ENCODE data around the gene TNS3.

Gene TNS3

DNA sequence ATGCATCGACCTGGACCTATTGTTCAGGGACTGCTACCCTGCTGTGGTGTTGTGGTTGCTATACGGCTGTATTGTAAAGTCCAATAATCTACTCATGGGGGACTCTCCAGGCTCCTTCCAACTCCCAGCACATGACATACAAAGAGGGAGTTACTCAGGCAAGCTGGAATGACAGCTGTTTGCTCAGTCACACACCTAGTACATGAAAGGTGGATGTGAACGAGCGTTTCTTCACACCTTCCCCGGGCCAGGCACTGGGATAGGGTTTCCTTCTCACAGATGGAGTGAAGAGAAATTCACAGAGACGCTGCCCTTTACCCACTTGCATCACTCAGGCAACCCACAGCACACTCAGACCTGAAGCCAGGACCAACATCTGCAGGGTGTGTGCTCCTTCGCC, 215.7 kb downstream of the TNS3 start:
- Histone ChIP-seq H3K4me3 (ENCODE audit: low read length in 2 of 2) (no peak overlapping the region), H3K4me1 (ENCODE audit: control insufficient read depth, insufficient read depth, low read length) (no peaks in the 10 kb centered on the region), H3K9me3 (ENCODE audit: control insufficient read depth in 2 of 2, low read length in 2 of 2) (no peaks in the 10 kb centered on the region), H3K27me3 (ENCODE audit: control insufficient read depth in 1 of 2, insufficient read depth in 2 of 2, low read length in 2 of 2) (no peaks in the 10 kb centered on the region), H3K9ac (ENCODE audit: low read length in 2 of 2) (no peak overlapping the region), H3K27ac (ENCODE audit: low read length) (no peak overlapping the region), H3K36me3 (ENCODE audit: control insufficient read depth in 2 of 2, insufficient read depth in 2 of 2, low read length in 2 of 2) (peaks cover 5 to 14% of the 10 kb centered on the region in 2 donors)

DNA sequence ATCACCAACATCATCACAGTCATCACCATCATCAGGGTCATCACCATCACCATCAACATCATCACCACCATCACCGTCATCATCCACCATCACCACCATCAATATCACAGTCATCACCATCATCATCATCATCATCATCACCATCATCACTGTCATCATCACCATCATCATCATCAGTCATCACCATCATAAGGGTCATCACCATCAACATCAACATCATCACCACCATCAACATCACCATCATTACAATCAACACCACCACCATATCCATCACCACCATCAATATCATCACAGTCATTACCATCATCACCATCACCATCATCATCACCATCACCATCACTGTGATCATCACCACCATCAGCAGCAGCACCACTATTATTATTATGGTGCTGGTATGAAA, 218.9 kb downstream of the TNS3 start:
- Histone ChIP-seq H3K9ac (ENCODE audit: low read length in 2 of 2) (no peak overlapping the region), H3K27me3 (ENCODE audit: control insufficient read depth in 1 of 2, insufficient read depth in 2 of 2, low read length in 2 of 2) (no peaks in the 10 kb centered on the region), H3K9me3 (ENCODE audit: control insufficient read depth in 2 of 2, low read length in 2 of 2) (no peaks in the 10 kb centered on the region), H3K27ac (ENCODE audit: low read length) (no peak overlapping the region), H3K36me3 (ENCODE audit: control insufficient read depth in 2 of 2, insufficient read depth in 2 of 2, low read length in 2 of 2) (peaks cover under 1 to 5% of the 10 kb centered on the region in 2 donors), H3K4me3 (ENCODE audit: low read length in 2 of 2) (no peak overlapping the region), H3K4me1 (ENCODE audit: control insufficient read depth, insufficient read depth, low read length) (no peaks in the 10 kb centered on the region)

DNA sequence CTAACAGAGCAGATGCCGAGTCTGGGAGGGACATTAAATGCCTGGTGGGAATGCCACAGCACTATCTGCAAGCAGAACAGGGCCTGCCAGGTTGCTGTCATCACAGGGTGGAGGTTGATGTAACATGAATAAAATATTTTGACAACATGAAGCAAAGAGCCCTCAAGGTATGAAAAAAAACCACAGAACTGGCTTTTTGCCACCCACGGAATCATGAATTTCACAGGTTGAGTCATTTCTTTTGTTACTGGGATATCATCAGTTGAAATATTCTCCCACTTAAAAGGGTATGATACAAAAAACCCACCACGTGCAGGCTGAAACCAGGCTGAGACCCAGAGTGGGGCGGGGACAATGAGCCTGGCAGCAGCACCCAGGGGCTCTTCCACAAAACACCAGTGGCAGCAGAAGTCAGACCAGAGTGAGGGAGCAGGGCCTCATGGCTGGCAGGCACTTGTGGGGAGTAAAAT, 220.1 kb downstream of the TNS3 start:
- Histone ChIP-seq H3K27ac (ENCODE audit: low read length) (no peak overlapping the region), H3K9ac (ENCODE audit: low read length in 2 of 2) (no peak overlapping the region), H3K27me3 (ENCODE audit: control insufficient read depth in 1 of 2, insufficient read depth in 2 of 2, low read length in 2 of 2) (no peaks in the 10 kb centered on the region), H3K9me3 (ENCODE audit: control insufficient read depth in 2 of 2, low read length in 2 of 2) (no peaks in the 10 kb centered on the region), H3K36me3 (ENCODE audit: control insufficient read depth in 2 of 2, insufficient read depth in 2 of 2, low read length in 2 of 2) (peaks cover 0 to 3% of the 10 kb centered on the region in 2 donors), H3K4me1 (ENCODE audit: control insufficient read depth, insufficient read depth, low read length) (no peaks in the 10 kb centered on the region), H3K4me3 (ENCODE audit: low read length in 2 of 2) (no peak overlapping the region)

DNA sequence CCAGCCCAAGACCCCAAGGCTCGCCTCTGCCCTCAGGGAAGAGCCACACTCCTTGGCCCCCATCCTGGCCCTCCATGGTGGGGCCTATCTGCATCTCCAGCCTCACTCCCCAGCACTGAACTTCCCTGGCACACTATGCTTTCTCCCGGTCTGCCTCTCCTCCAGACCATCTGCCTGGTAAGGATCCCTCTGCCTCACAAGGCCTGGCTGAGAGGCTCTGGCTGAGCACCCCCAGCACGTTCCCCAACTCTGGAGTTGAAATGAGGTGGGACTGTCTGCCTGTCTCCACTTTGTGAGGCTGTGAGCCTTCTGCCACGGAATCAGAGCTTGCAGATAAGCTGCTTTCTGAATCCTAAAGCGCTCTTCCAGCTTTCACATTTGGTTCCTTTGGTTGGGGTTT, 220.7 kb downstream of the TNS3 start:
- Histone ChIP-seq H3K27ac (ENCODE audit: low read length) (no peak overlapping the region), H3K9me3 (ENCODE audit: control insufficient read depth in 2 of 2, low read length in 2 of 2) (no peaks in the 10 kb centered on the region), H3K4me3 (ENCODE audit: low read length in 2 of 2) (no peak overlapping the region), H3K4me1 (ENCODE audit: control insufficient read depth, insufficient read depth, low read length) (no peaks in the 10 kb centered on the region), H3K27me3 (ENCODE audit: control insufficient read depth in 1 of 2, insufficient read depth in 2 of 2, low read length in 2 of 2) (no peaks in the 10 kb centered on the region), H3K36me3 (ENCODE audit: control insufficient read depth in 2 of 2, insufficient read depth in 2 of 2, low read length in 2 of 2) (peaks cover 0 to 3% of the 10 kb centered on the region in 2 donors), H3K9ac (ENCODE audit: low read length in 2 of 2) (no peak overlapping the region)

DNA sequence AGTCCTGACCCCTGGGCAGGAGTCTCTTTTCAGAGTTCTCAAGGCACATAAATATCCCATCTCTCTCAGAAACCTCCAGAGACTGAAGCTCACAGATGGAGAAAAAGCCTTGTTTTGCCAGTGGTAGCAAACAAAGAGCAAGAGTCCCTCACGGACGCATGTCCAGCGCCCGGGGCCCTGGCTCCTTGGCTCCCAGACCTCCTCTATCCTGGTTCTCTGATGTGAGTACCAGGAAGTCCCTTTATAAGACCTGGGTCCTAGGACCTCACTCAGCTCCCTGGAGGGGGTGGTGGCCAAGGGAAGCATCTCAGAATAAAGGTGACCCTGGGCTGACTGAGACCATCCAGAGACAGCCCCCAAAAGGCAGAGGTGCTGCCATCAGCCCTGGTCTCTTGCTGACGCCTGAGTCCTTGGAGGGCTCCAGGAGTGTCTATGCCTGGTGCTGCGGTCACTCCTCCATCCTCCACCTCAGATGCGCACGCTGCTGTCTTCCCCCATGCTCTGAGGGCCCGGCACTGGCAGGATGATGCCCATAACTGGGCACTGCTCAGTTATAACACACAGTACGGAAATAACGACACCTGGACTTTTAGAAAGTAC, 221.5 kb downstream of the TNS3 start:
- H3K4me3 ChIP-seq (ENCODE audit: low read length in 2 of 2): no peak overlapping the region
- H3K4me1 ChIP-seq (ENCODE audit: control insufficient read depth, insufficient read depth, low read length): no peaks in the 10 kb centered on the region
- no peaks in the 10 kb centered on the region for H3K9me3 ChIP-seq (ENCODE audit: control insufficient read depth in 2 of 2, low read length in 2 of 2)
- H3K27ac ChIP-seq (ENCODE audit: low read length): no peak overlapping the region
- H3K27me3 ChIP-seq (ENCODE audit: control insufficient read depth in 1 of 2, insufficient read depth in 2 of 2, low read length in 2 of 2): no peaks in the 10 kb centered on the region
- no peak overlapping the region for H3K9ac ChIP-seq (ENCODE audit: low read length in 2 of 2)
- peaks cover 0 to 3% of the 10 kb centered on the region in 2 donors for H3K36me3 ChIP-seq (ENCODE audit: control insufficient read depth in 2 of 2, insufficient read depth in 2 of 2, low read length in 2 of 2)

DNA sequence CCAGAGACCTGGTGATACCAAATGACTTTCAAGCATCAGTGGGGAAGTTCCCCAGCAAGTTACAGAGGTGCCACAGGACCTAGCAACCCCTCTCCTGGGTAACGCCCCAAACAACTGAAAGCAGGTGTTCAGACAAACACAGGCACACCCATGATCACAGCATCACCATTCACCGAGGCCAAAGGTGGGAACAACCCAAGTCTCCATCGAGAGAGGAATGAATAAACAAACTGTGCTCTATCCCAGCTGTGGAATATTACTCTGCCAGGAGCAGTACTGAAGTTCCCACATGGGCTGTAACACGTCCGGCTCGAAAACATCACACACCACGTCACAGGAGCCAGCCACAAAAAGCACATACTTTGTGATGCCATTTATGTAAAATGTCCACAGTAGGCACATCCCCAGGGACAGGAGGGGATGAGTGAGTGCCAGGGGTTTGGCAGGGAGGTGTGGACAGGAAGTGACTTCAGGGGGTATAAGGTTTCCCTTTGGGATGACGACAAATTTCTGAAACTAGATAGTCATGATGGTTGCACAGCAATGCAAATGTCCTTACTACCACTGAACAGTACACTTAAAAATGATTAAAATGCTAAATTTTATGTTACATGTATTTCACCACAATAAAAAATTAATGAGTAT, 222.8 kb downstream of the TNS3 start:
- Histone ChIP-seq H3K27me3 (ENCODE audit: control insufficient read depth in 1 of 2, insufficient read depth in 2 of 2, low read length in 2 of 2) (no peaks in the 10 kb centered on the region), H3K27ac (ENCODE audit: low read length) (no peak overlapping the region), H3K36me3 (ENCODE audit: control insufficient read depth in 2 of 2, insufficient read depth in 2 of 2, low read length in 2 of 2) (peaks cover 0 to 3% of the 10 kb centered on the region in 2 donors), H3K9ac (ENCODE audit: low read length in 2 of 2) (no peak overlapping the region), H3K9me3 (ENCODE audit: control insufficient read depth in 2 of 2, low read length in 2 of 2) (no peaks in the 10 kb centered on the region), H3K4me3 (ENCODE audit: low read length in 2 of 2) (no peak overlapping the region), H3K4me1 (ENCODE audit: control insufficient read depth, insufficient read depth, low read length) (no peaks in the 10 kb centered on the region)

DNA sequence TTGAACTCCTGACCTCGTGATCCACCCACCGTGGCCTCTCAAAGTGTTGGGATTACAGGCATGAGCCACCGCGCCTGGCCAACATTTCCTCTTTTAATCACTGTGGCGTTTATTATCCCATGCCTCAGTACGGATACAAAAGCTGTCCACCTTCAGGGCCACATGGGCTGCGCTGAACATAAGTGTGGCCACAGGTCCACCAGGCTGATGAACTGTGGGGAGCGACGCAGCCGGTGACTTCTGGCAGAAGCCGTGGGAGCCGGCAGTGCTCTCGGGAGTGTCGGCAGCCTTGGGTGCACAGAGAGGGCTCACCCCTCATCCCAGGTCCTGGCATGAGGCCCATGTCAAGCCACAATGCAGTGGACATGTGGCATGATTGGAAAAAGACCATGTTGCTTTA, 223.6 kb downstream of the TNS3 start:
- H3K9ac ChIP-seq (ENCODE audit: low read length in 2 of 2): no peak overlapping the region
- no peaks in the 10 kb centered on the region for H3K4me1 ChIP-seq (ENCODE audit: control insufficient read depth, insufficient read depth, low read length)
- no peak overlapping the region for H3K4me3 ChIP-seq (ENCODE audit: low read length in 2 of 2)
- H3K27me3 ChIP-seq (ENCODE audit: control insufficient read depth in 1 of 2, insufficient read depth in 2 of 2, low read length in 2 of 2): no peaks in the 10 kb centered on the region
- H3K9me3 ChIP-seq (ENCODE audit: control insufficient read depth in 2 of 2, low read length in 2 of 2): no peaks in the 10 kb centered on the region
- no peak overlapping the region for H3K27ac ChIP-seq (ENCODE audit: low read length)
- H3K36me3 ChIP-seq (ENCODE audit: control insufficient read depth in 2 of 2, insufficient read depth in 2 of 2, low read length in 2 of 2): peaks cover 0 to 1% of the 10 kb centered on the region in 2 donors

DNA sequence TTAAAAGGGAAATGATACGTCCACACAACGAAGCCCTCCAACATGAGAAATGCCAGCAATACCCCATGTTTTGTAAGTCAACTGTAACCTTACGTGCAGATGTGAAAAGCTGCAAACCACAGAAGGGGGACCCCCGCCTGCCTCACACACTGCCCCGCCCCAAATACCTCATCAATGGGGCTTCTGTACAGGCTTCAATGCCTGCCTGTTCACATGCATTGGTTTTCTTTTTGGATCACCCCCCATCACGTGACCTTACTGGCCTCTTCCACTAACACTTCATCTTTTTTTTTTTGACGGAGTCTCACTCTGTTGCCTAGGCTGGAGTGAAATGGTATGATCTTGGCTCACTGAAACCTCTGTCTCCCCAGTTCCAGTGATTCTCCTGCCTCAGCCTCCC, 224.0 kb downstream of the TNS3 start:
- no peak overlapping the region for H3K27ac ChIP-seq (ENCODE audit: low read length)
- no peak overlapping the region for H3K4me3 ChIP-seq (ENCODE audit: low read length in 2 of 2)
- no peaks in the 10 kb centered on the region for H3K36me3 ChIP-seq (ENCODE audit: control insufficient read depth in 2 of 2, insufficient read depth in 2 of 2, low read length in 2 of 2)
- no peaks in the 10 kb centered on the region for H3K27me3 ChIP-seq (ENCODE audit: control insufficient read depth in 1 of 2, insufficient read depth in 2 of 2, low read length in 2 of 2)
- no peak overlapping the region for H3K9ac ChIP-seq (ENCODE audit: low read length in 2 of 2)
- H3K4me1 ChIP-seq (ENCODE audit: control insufficient read depth, insufficient read depth, low read length): no peaks in the 10 kb centered on the region
- H3K9me3 ChIP-seq (ENCODE audit: control insufficient read depth in 2 of 2, low read length in 2 of 2): no peaks in the 10 kb centered on the region

DNA sequence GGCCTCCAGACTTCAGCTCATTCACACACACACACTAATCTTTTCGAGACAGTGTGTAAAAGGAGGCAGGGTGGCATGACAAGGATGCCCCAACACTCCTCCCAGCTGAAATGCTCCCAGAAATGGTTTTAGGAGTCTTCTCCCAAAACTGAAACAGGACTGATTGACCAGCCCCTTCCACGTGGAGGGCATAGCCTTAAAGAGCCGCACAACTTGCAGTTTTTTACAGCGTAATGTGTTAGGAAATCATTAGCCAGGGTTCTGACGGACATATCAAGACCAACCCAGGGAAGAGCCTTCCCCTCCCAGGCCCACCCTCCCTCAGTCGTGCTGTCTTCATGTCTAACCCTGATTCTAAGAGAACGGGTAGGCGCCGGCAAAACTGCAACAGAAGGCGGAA, 224.6 kb downstream of the TNS3 start:
- Histone ChIP-seq H3K27me3 (ENCODE audit: control insufficient read depth in 1 of 2, insufficient read depth in 2 of 2, low read length in 2 of 2) (no peaks in the 10 kb centered on the region), H3K9me3 (ENCODE audit: control insufficient read depth in 2 of 2, low read length in 2 of 2) (no peaks in the 10 kb centered on the region), H3K36me3 (ENCODE audit: control insufficient read depth in 2 of 2, insufficient read depth in 2 of 2, low read length in 2 of 2) (no peaks in the 10 kb centered on the region), H3K27ac (ENCODE audit: low read length) (no peak overlapping the region), H3K4me1 (ENCODE audit: control insufficient read depth, insufficient read depth, low read length) (no peaks in the 10 kb centered on the region), H3K4me3 (ENCODE audit: low read length in 2 of 2) (no peak overlapping the region), H3K9ac (ENCODE audit: low read length in 2 of 2) (no peak overlapping the region)

DNA sequence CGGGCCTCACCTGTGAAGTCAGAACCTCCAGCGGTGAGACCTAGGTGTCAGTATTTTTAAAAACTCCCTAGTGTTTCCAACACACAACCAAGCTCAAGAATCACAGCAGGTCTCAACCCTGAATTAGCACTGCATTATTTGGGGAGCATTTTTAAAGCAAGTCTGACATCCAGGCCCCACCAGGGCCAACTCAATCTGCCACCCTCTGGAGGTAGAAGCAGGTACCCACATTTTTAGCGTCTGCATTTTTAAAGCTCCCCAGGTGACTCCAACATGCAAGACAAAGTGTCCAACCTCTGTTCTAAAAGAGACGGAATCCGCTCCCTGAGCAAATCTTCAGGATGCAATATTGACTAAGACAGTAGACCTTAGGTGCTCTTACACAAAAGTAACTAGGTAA, 225.7 kb downstream of the TNS3 start:
- Histone ChIP-seq H3K9ac (ENCODE audit: low read length in 2 of 2) (no peak overlapping the region), H3K27ac (ENCODE audit: low read length) (no peak overlapping the region)

DNA sequence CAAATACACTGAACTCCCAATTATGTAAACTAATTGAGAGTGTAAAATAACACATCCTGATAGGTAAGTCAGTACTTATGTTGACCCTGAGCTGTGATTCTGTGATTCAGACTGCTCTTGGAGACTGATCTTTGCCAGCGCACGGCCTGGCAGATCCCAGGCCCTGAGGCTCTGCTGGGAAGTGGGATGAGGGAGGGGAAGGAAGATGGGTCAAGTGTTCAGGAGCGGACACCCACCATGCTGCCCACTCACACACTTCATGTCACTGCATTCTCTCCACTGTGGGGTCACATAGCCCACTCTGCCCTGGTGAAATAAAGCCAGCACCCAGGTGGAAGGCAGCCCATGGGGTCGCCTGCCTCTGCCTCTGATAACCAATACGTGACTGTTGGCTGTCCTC, 226.2 kb downstream of the TNS3 start:
- Histone ChIP-seq H3K27ac (ENCODE audit: low read length) (no peak overlapping the region), H3K36me3 (ENCODE audit: control insufficient read depth in 2 of 2, insufficient read depth in 2 of 2, low read length in 2 of 2) (peaks cover 0 to 2% of the 10 kb centered on the region in 2 donors), H3K4me1 (ENCODE audit: control insufficient read depth, insufficient read depth, low read length) (no peaks in the 10 kb centered on the region), H3K4me3 (ENCODE audit: low read length in 2 of 2) (no peak overlapping the region), H3K9ac (ENCODE audit: low read length in 2 of 2) (no peak overlapping the region), H3K9me3 (ENCODE audit: control insufficient read depth in 2 of 2, low read length in 2 of 2) (no peaks in the 10 kb centered on the region), H3K27me3 (ENCODE audit: control insufficient read depth in 1 of 2, insufficient read depth in 2 of 2, low read length in 2 of 2) (no peaks in the 10 kb centered on the region)

More for the DNA sequence above, 225.7 kb downstream of the TNS3 start:
- Histone ChIP-seq H3K4me1 (ENCODE audit: control insufficient read depth, insufficient read depth, low read length) (no peaks in the 10 kb centered on the region), H3K9me3 (ENCODE audit: control insufficient read depth in 2 of 2, low read length in 2 of 2) (no peaks in the 10 kb centered on the region), H3K4me3 (ENCODE audit: low read length in 2 of 2) (no peak overlapping the region), H3K27me3 (ENCODE audit: control insufficient read depth in 1 of 2, insufficient read depth in 2 of 2, low read length in 2 of 2) (no peaks in the 10 kb centered on the region), H3K36me3 (ENCODE audit: control insufficient read depth in 2 of 2, insufficient read depth in 2 of 2, low read length in 2 of 2) (peaks cover 0 to 2% of the 10 kb centered on the region in 2 donors)

All from stomach smooth muscle (tissue), 2 donors.